DOHH2 (cell line): ENCODE measurements around the gene OR6C65.

Source experiments
- H3F3A ChIP-seq: fragments of 200-600 bp; sonication (generic), shearing (Covaris generic); 2 replicates; pipeline ENCODE4 v1.6.0; 2016; ENCODE audit warnings: antibody characterized with exemption, mild to moderate bottlenecking; ENCODE audit not compliant: control insufficient read depth, insufficient read depth
- H3K27ac ChIP-seq: fragments of 200-600 bp; sonication (generic); 2 replicates; pipeline ENCODE4 v1.5.1; 2014; ENCODE audit warnings: low read depth, mild to moderate bottlenecking, low read length, moderate library complexity
- H3K27me3 ChIP-seq: fragments of 200-600 bp; sonication (generic); 2 replicates; pipeline ENCODE4 v1.6.1; 2014; ENCODE audit warnings: mild to moderate bottlenecking, low read length, mixed read lengths; ENCODE audit not compliant: control insufficient read depth
- H3K36me3 ChIP-seq: fragments of 200-600 bp; sonication (generic); 2 replicates; pipeline ENCODE4 v1.6.1; 2014; ENCODE audit warnings: mild to moderate bottlenecking, low read length, moderate library complexity, mixed read lengths; ENCODE audit not compliant: control insufficient read depth
- H3K4me1 ChIP-seq: fragments of 200-600 bp; sonication (generic); 2 replicates; pipeline ENCODE4 v1.6.1; 2014; ENCODE audit warnings: mild to moderate bottlenecking, low read length, mixed read lengths; ENCODE audit not compliant: control insufficient read depth
- H3K4me2 ChIP-seq: fragments of 200-600 bp; sonication (generic); 2 replicates; pipeline ENCODE4 v1.6.0; 2014; ENCODE audit warnings: mild to moderate bottlenecking, low read length, moderate library complexity
- H3K4me3 ChIP-seq: fragments of 200-600 bp; sonication (generic); 2 replicates; pipeline ENCODE4 v1.5.1; 2014; ENCODE audit warnings: mild to moderate bottlenecking, low read length, mixed read lengths
- H3K79me2 ChIP-seq: fragments of 200-600 bp; sonication (generic); 2 replicates; pipeline ENCODE4 v1.6.1; 2014; ENCODE audit warnings: mild to moderate bottlenecking, low read length, mixed read lengths; ENCODE audit not compliant: control insufficient read depth
- H3K9me2 ChIP-seq: fragments of 200-600 bp; sonication (generic); replicated peaks from 2 replicates; pipeline ENCODE4 v1.6.1; 2014; ENCODE audit warnings: mild to moderate bottlenecking, low read length, mixed read lengths; ENCODE audit not compliant: control insufficient read depth
- H3K9me3 ChIP-seq: fragments of 200-600 bp; sonication (generic); 2 replicates; pipeline ENCODE4 v1.6.1; 2014; ENCODE audit warnings: antibody characterized with exemption, low read length, mixed read lengths; ENCODE audit not compliant: control insufficient read depth, insufficient read depth
- H4K20me1 ChIP-seq: fragments of 200-600 bp; sonication (generic); 2 replicates; pipeline ENCODE4 v1.6.0; 2014; ENCODE audit warnings: low read depth, mild to moderate bottlenecking, antibody characterized with exemption, low read length, moderate library complexity; ENCODE audit not compliant: control insufficient read depth, insufficient read depth
- EZH2phosphoT487 ChIP-seq: fragments of 200-600 bp; sonication (generic); IDR thresholded peaks from 2 replicates; pipeline ENCODE4 v1.6.1; 2017; ENCODE audit warnings: borderline replicate concordance, mild to moderate bottlenecking, antibody characterized with exemption, low read length, moderate library complexity, mixed read lengths
- TF ChIP-seq, protein P1 (sequence below): fragments of 200-600 bp; sonication (generic); IDR thresholded peaks from one replicate; pipeline ENCODE4 v1.5.1; 2014; ENCODE audit warnings: antibody characterized with exemption, mild to moderate bottlenecking, low read depth, low read length; ENCODE audit not compliant: poor library complexity, severe bottlenecking

The OR6C65 gene

GRCh38 chr12:55372521-55372920 lies 27.8 kb upstream of the OR6C65 start:
- no peaks in the 10 kb centered on the region for H3K9me2 ChIP-seq
- no peaks in the 10 kb centered on the region for H3K79me2 ChIP-seq

GRCh38 chr12:55385891-55386290 lies 14.4 kb upstream of the OR6C65 start:
- Histone ChIP-seq H3K36me3 (no peaks in the 10 kb centered on the region), H3K4me1 (no peaks in the 10 kb centered on the region), H3F3A (no peaks in the 10 kb centered on the region), H3K79me2 (no peaks in the 10 kb centered on the region), H4K20me1 (no peaks in the 10 kb centered on the region), H3K27me3 (no peaks in the 10 kb centered on the region), H3K9me2 (no peaks in the 10 kb centered on the region), H3K9me3 (no peaks in the 10 kb centered on the region), H3K27ac (no peak overlapping the region), H3K4me3 (no peak overlapping the region), H3K4me2 (no peak overlapping the region)
- TF ChIP-seq, protein P1, sequence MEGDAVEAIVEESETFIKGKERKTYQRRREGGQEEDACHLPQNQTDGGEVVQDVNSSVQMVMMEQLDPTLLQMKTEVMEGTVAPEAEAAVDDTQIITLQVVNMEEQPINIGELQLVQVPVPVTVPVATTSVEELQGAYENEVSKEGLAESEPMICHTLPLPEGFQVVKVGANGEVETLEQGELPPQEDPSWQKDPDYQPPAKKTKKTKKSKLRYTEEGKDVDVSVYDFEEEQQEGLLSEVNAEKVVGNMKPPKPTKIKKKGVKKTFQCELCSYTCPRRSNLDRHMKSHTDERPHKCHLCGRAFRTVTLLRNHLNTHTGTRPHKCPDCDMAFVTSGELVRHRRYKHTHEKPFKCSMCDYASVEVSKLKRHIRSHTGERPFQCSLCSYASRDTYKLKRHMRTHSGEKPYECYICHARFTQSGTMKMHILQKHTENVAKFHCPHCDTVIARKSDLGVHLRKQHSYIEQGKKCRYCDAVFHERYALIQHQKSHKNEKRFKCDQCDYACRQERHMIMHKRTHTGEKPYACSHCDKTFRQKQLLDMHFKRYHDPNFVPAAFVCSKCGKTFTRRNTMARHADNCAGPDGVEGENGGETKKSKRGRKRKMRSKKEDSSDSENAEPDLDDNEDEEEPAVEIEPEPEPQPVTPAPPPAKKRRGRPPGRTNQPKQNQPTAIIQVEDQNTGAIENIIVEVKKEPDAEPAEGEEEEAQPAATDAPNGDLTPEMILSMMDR = no peak
- no peak for TF ChIP-seq EZH2phosphoT487

More at GRCh38 chr12:55372521-55372920, 27.8 kb upstream of the OR6C65 start:
- H3K4me3 ChIP-seq = no peak overlapping the region
- TF ChIP-seq, protein P1 = no peak
- no peak for TF ChIP-seq EZH2phosphoT487
- H3K9me3 ChIP-seq = no peaks in the 10 kb centered on the region
- no peaks in the 10 kb centered on the region for H3K4me1 ChIP-seq
- H3K27me3 ChIP-seq = no peaks in the 10 kb centered on the region
- no peaks in the 10 kb centered on the region for H4K20me1 ChIP-seq
- no peak overlapping the region for H3K4me2 ChIP-seq
- H3K27ac ChIP-seq = no peak overlapping the region
- no peaks in the 10 kb centered on the region for H3K36me3 ChIP-seq
- no peaks in the 10 kb centered on the region for H3F3A ChIP-seq

- no peak for TF ChIP-seq EZH2phosphoT487
- TF ChIP-seq, protein P1 = no peak
- no peaks in the 10 kb centered on the region for H3K79me2 ChIP-seq
- H3K27ac ChIP-seq = no peak overlapping the region
Measured at GRCh38 chr12:55392032-55392795, 8.1 kb upstream of the OR6C65 start.

More at GRCh38 chr12:55392032-55392795, 8.1 kb upstream of the OR6C65 start:
- no peaks in the 10 kb centered on the region for H4K20me1 ChIP-seq
- H3F3A ChIP-seq = no peaks in the 10 kb centered on the region
- H3K36me3 ChIP-seq = no peaks in the 10 kb centered on the region
- no peak overlapping the region for H3K4me2 ChIP-seq
- no peaks in the 10 kb centered on the region for H3K9me2 ChIP-seq
- no peak overlapping the region for H3K4me3 ChIP-seq
- no peaks in the 10 kb centered on the region for H3K27me3 ChIP-seq
- H3K4me1 ChIP-seq = no peaks in the 10 kb centered on the region
- H3K9me3 ChIP-seq = no peaks in the 10 kb centered on the region
